ENCODE results near the gene ARL4C. TPM values are rescaled to one million over a fixed set of nuclear protein-coding genes. Genes with fewer than 3 reads are reported as not detected.
A peak's percentile ranks its signal among the peaks of the same experiment; 100 is the strongest.

ARL4C gene
- total RNA-seq, 6 donors from 2014 or later = 16.6 to 33.1 (median 20.1) TPM

- no peak for DNase-seq
- TF ChIP-seq POLR2A (IDR thresholded peaks at IDR 0.05) = no peak
- TF ChIP-seq POLR2AphosphoS5 (IDR thresholded peaks at IDR 0.05) = no peak
- no peak for TF ChIP-seq CTCF (IDR thresholded peaks at IDR 0.05)
- TF ChIP-seq EP300 (IDR thresholded peaks at IDR 0.05) = no peak
- Histone ChIP-seq H3K9me3 (no peaks in the 10 kb centered on the region), H3K36me3 (no peaks in the 10 kb centered on the region), H3K27ac (no peak overlapping the region), H3K27me3 (no peaks in the 10 kb centered on the region), H3K4me3 (no peak overlapping the region), H3K4me1 (peaks cover 0 to 5% (median 0%) of the 10 kb centered on the region in 4 donors)
- ATAC-seq (ENCODE audit: low FRiP score in 2 of 2) = no peak
- 88 to 89% methylated on average over 9 of the region's 9 CpGs for WGBS, 2 donors
These were observed 17.4 kb downstream of the ARL4C start for GRCh38 chr2:234479465-234479864.

- ATAC-seq (ENCODE audit: low FRiP score in 2 of 2) = peak in 1 of 2 donors; percentile 56
- WGBS, 2 donors = 76 to 87% methylated on average over 4 of the region's 4 CpGs
These were observed 18.6 kb downstream of the ARL4C start for GRCh38 chr2:234478121-234478858.

GRCh38 chr2:234476766-234477165 lies 20.1 kb downstream of the ARL4C start:
- no peak for DNase-seq
- ATAC-seq (ENCODE audit: low FRiP score in 2 of 2) = no peak
- no peak overlapping the region for H3K27ac ChIP-seq
- H3K27me3 ChIP-seq = no peaks in the 10 kb centered on the region
- 83 to 90% methylated on average over 7 of the region's 7 CpGs for WGBS, 2 donors
- H3K4me3 ChIP-seq = no peak overlapping the region
- no peaks in the 10 kb centered on the region for H3K36me3 ChIP-seq
- TF ChIP-seq CTCF (IDR thresholded peaks at IDR 0.05) (no peak), EP300 (IDR thresholded peaks at IDR 0.05) (no peak), POLR2A (IDR thresholded peaks at IDR 0.05) (no peak), POLR2AphosphoS5 (IDR thresholded peaks at IDR 0.05) (no peak)
- no peaks in the 10 kb centered on the region for H3K9me3 ChIP-seq
- no peaks in the 10 kb centered on the region for H3K4me1 ChIP-seq

More at GRCh38 chr2:234478121-234478858, 18.6 kb downstream of the ARL4C start:
- TF ChIP-seq POLR2A (IDR thresholded peaks at IDR 0.05) (no peak), CTCF (IDR thresholded peaks at IDR 0.05) (no peak), EP300 (IDR thresholded peaks at IDR 0.05) (no peak), POLR2AphosphoS5 (IDR thresholded peaks at IDR 0.05) (no peak)
- Histone ChIP-seq H3K27me3 (no peaks in the 10 kb centered on the region), H3K36me3 (no peaks in the 10 kb centered on the region), H3K9me3 (no peaks in the 10 kb centered on the region), H3K27ac (no peak overlapping the region), H3K4me1 (no peaks in the 10 kb centered on the region), H3K4me3 (no peak overlapping the region)
- no peak for DNase-seq

- 85 to 90% methylated on average over 3 of the region's 3 CpGs for WGBS, 2 donors
- Histone ChIP-seq H3K4me3 (no peak overlapping the region), H3K27ac (no peak overlapping the region), H3K9me3 (no peaks in the 10 kb centered on the region), H3K4me1 (no peaks in the 10 kb centered on the region), H3K36me3 (no peaks in the 10 kb centered on the region), H3K27me3 (no peaks in the 10 kb centered on the region)
- TF ChIP-seq CTCF (IDR thresholded peaks at IDR 0.05) (no peak), POLR2AphosphoS5 (IDR thresholded peaks at IDR 0.05) (no peak), POLR2A (IDR thresholded peaks at IDR 0.05) (no peak), EP300 (IDR thresholded peaks at IDR 0.05) (no peak)
- DNase-seq (no peak), ATAC-seq (ENCODE audit: low FRiP score in 2 of 2) (no peak)
These were observed 22.2 kb downstream of the ARL4C start for GRCh38 chr2:234474654-234475053.

- no peaks in the 10 kb centered on the region for H3K4me1 ChIP-seq
- H3K36me3 ChIP-seq = no peaks in the 10 kb centered on the region
- H3K27ac ChIP-seq = no peak overlapping the region
- H3K4me3 ChIP-seq = no peak overlapping the region
- H3K27me3 ChIP-seq = no peaks in the 10 kb centered on the region
- DNase-seq (no peak), ATAC-seq (ENCODE audit: low FRiP score in 2 of 2) (no peak)
- H3K9me3 ChIP-seq = no peaks in the 10 kb centered on the region
- no peak for TF ChIP-seq CTCF (IDR thresholded peaks at IDR 0.05)
- no peak for TF ChIP-seq POLR2A (IDR thresholded peaks at IDR 0.05)
- TF ChIP-seq POLR2AphosphoS5 (IDR thresholded peaks at IDR 0.05) = no peak
- no peak for TF ChIP-seq EP300 (IDR thresholded peaks at IDR 0.05)
These were observed 24.7 kb downstream of the ARL4C start for GRCh38 chr2:234472155-234472554.
